OCI-LY7 (cell line): ENCODE measurements around the gene EFCAB13. TPM values are rescaled to one million over a fixed set of nuclear protein-coding genes. Genes with fewer than 3 reads are reported as not detected.

Source experiments
- Bru-seq: library from RNA; stranded (reverse); fragments of 400-500 nt; gene quantifications from one replicate; lab custom pipeline; 2021; lab: Mats Ljungman, UMichigan
- BruChase-seq, 2 experiments: library from RNA; stranded (reverse); fragments of 400-500 nt; gene quantifications; one replicate each; lab custom pipeline; 2021; lab: Mats Ljungman, UMichigan
- BruUV-seq: library from RNA; stranded (reverse); fragments of 400-500 nt; replicated peaks from 2 replicates; lab custom pipeline; 2021; lab: Mats Ljungman, UMichigan
- CTCF ChIA-PET: fragments of 300-600 bp; sonication (Branson Sonifier 250); formaldehyde crosslinking; loops from one replicate; lab custom pipeline; 2022; ENCODE audit warnings: antibody characterized with exemption; ENCODE audit not compliant: unreplicated experiment; lab: Charles Lee
- POLR2A ChIA-PET: fragments of 300-600 bp; sonication (Branson Sonifier 250); formaldehyde crosslinking; loops from one replicate; lab custom pipeline; 2022; ENCODE audit warnings: antibody characterized with exemption; lab: Charles Lee
- DNase-seq: peaks from one replicate; pipeline ENCODE4 v3.0.0-alpha.2; 2015; ENCODE audit warnings: low spot score
- H2AFZ ChIP-seq: fragments of 200-600 bp; sonication (generic), shearing (Covaris generic); 2 replicates; pipeline ENCODE4 v1.6.1; 2014; ENCODE audit warnings: mild to moderate bottlenecking, antibody characterized with exemption, low read length, moderate library complexity
- H3K27ac ChIP-seq: fragments of 200-600 bp; sonication (generic); 2 replicates; pipeline ENCODE4 v1.5.1; 2014; ENCODE audit warnings: mixed run types, low read depth, mild to moderate bottlenecking, moderate library complexity, low read length, inconsistent platforms; ENCODE audit not compliant: poor library complexity, severe bottlenecking
- H3K36me3 ChIP-seq: fragments of 200-600 bp; sonication (generic); 2 replicates; pipeline ENCODE4 v1.6.1; 2014; ENCODE audit warnings: mild to moderate bottlenecking, antibody characterized with exemption, low read length, moderate library complexity, mixed read lengths; ENCODE audit not compliant: insufficient read depth
- H3K4me1 ChIP-seq: fragments of 200-600 bp; sonication (generic); 2 replicates; pipeline ENCODE4 v1.5.1; 2014; ENCODE audit warnings: mild to moderate bottlenecking, low read length; ENCODE audit not compliant: insufficient read depth, poor library complexity, severe bottlenecking
- H3K4me2 ChIP-seq: fragments of 200-600 bp; sonication (generic); 2 replicates; pipeline ENCODE4 v1.6.1; 2014; ENCODE audit warnings: mild to moderate bottlenecking, low read length
- H3K4me3 ChIP-seq: fragments of 200-600 bp; sonication (generic); 2 replicates; pipeline ENCODE4 v1.5.1; 2014; ENCODE audit warnings: mild to moderate bottlenecking, low read depth, low read length; ENCODE audit not compliant: poor library complexity, severe bottlenecking
- H3K79me2 ChIP-seq: fragments of 200-600 bp; sonication (generic); 2 replicates; pipeline ENCODE4 v1.6.1; 2016; ENCODE audit warnings: low read depth, mild to moderate bottlenecking, low read length, moderate library complexity, mixed read lengths; ENCODE audit not compliant: insufficient read depth
- H3K9me2 ChIP-seq: fragments of 200-600 bp; sonication (generic); 2 replicates; pipeline ENCODE4 v1.6.1; 2016; ENCODE audit warnings: mild to moderate bottlenecking, low read length, mixed read lengths; ENCODE audit not compliant: insufficient read depth
- H3K9me3 ChIP-seq: fragments of 200-600 bp; sonication (generic); 2 replicates; pipeline ENCODE4 v1.6.1; 2014; ENCODE audit warnings: mild to moderate bottlenecking, mixed run types, low read length, mixed read lengths
- H4K20me1 ChIP-seq: fragments of 200-600 bp; sonication (generic); 2 replicates; pipeline ENCODE4 v1.6.1; 2014; ENCODE audit warnings: mild to moderate bottlenecking, antibody characterized with exemption, low read length, moderate library complexity, mixed read lengths; ENCODE audit not compliant: insufficient read depth
- CTCF ChIP-seq: fragments of 200-600 bp; sonication (generic); conservative IDR thresholded peaks from 2 replicates; pipeline ENCODE4 v1.5.1; 2014; ENCODE audit warnings: mild to moderate bottlenecking, antibody characterized with exemption, low read length, moderate library complexity, mixed read lengths
- EZH2phosphoT487 ChIP-seq: fragments of 200-600 bp; sonication (generic); IDR thresholded peaks from 2 replicates; pipeline ENCODE4 v1.6.1; 2018; ENCODE audit warnings: low read depth, borderline replicate concordance, mild to moderate bottlenecking, mixed run types, antibody characterized with exemption, low read length, moderate library complexity, mixed read lengths
- intact Hi-C: fragments of 100-400 bp; cut with micrococcal nuclease; formaldehyde crosslinking; loops from one replicate; pipeline ENCODE4 v1.10.0; 2022; ENCODE audit not compliant: unreplicated experiment
- long read RNA-seq: library from polyadenylated mRNA; stranded (forward); transcript quantifications from one replicate; pipeline ENCODE4 v2.0.0, GENCODE V29; 2022
- total RNA-seq, 2 experiments: library from RNA; depleted of rRNA in 1 of 2; stranded (reverse); fragments of >200 nt in 1 of 2; shearing (Covaris generic) in 1 of 2; gene quantifications; 2 replicates each; pipeline ENCODE4 v1.2.3, GENCODE V29; 2014 to 2022

EFCAB13 gene
- total RNA-seq (2014; rRNA removed; shearing (Covaris generic)): 4.5 TPM in 2 replicates
- 5.3 and 9.1 TPM in 2 replicates for total RNA-seq (2022)
- percentile 36 among the genes with signal in this experiment for Bru-seq, nascent RNA
- percentile 36 among the genes with signal in this experiment for BruChase-seq, experiment 1, labeled RNA remaining after a 6-hour chase
- BruChase-seq, experiment 2, labeled RNA remaining after a 2-hour chase: percentile 37 among the genes with signal in this experiment
- long read RNA-seq, partial matches to known transcripts: 1 of 5 reads
- long read RNA-seq, other reads (novel, unspliced or antisense): 4 of 5 reads

- peak; percentile 84 for DNase-seq
- Histone ChIP-seq H4K20me1 (no peaks in the 10 kb centered on the region), H2AFZ (peak within 1 kb of the TSS; percentile 95), H3K9me2 (no peaks in the 10 kb centered on the region), H3K79me2 (no peaks in the 10 kb centered on the region), H3K9me3 (peaks cover 14% of the 10 kb centered on the region; the same call in 1 of the 2 replicates), H3K4me1 (peaks cover 22% of the 10 kb centered on the region), H3K27ac (peak within 1 kb of the TSS; percentile 36), H3K36me3 (no peaks in the 10 kb centered on the region), H3K4me3 (peak within 1 kb of the TSS; percentile 73), H3K4me2 (peak within 1 kb of the TSS; percentile 96)
- BruUV-seq: no TSS peak
- TF ChIP-seq CTCF (peak; percentile 47; the same call in 1 of the 2 replicates), EZH2phosphoT487 (no peak)
- CTCF ChIA-PET: interaction anchor here (1.0 kb wide), 1 partner anchor 8 kb away, joined by 3 read pairs; no protein-coding TSS in a partner anchor
- POLR2A ChIA-PET: interaction anchor here (0.7 to 1.4 kb wide), 3 partner anchors 15 to 118 kb away, joined by 3 read pairs; no protein-coding TSS in a partner anchor
- intact Hi-C loops: no loop called here
Observed at GRCh38 chr17:47323382-47324223, at the start of gene EFCAB13. Gene EFCAB13 (plus strand): TSS chr17:47323955. CDS start chr17:47328354, 4,399 bp downstream.

- Histone ChIP-seq H3K79me2 (no peaks in the 10 kb centered on the region), H3K9me2 (no peaks in the 10 kb centered on the region), H2AFZ (no peak overlapping the region), H3K9me3 (no peaks in the 10 kb centered on the region), H3K36me3 (no peaks in the 10 kb centered on the region), H4K20me1 (no peaks in the 10 kb centered on the region), H3K4me3 (no peak overlapping the region), H3K27ac (no peak overlapping the region), H3K4me1 (peaks cover 30% of the 10 kb centered on the region), H3K4me2 (no peak overlapping the region)
- no TSS peak for BruUV-seq
- intact Hi-C loops: no loop called here
- no peak for DNase-seq
- ChIA-PET CTCF (no interaction called here), POLR2A (no interaction called here)
- TF ChIP-seq CTCF (no peak), EZH2phosphoT487 (no peak)
Observed at GRCh38 chr17:47274319-47275069, 49.3 kb upstream of the EFCAB13 start.
